GM12801 (cell line): ENCODE measurements around the gene P2RX2.

Source experiments
- CTCF ChIP-seq: IDR thresholded peaks from one replicate; pipeline ENCODE4 v1.5.1; 2011; ENCODE audit warnings: control low read depth; ENCODE audit not compliant: insufficient read length; ENCODE audit errors: extremely low read depth

Gene P2RX2

DNA sequence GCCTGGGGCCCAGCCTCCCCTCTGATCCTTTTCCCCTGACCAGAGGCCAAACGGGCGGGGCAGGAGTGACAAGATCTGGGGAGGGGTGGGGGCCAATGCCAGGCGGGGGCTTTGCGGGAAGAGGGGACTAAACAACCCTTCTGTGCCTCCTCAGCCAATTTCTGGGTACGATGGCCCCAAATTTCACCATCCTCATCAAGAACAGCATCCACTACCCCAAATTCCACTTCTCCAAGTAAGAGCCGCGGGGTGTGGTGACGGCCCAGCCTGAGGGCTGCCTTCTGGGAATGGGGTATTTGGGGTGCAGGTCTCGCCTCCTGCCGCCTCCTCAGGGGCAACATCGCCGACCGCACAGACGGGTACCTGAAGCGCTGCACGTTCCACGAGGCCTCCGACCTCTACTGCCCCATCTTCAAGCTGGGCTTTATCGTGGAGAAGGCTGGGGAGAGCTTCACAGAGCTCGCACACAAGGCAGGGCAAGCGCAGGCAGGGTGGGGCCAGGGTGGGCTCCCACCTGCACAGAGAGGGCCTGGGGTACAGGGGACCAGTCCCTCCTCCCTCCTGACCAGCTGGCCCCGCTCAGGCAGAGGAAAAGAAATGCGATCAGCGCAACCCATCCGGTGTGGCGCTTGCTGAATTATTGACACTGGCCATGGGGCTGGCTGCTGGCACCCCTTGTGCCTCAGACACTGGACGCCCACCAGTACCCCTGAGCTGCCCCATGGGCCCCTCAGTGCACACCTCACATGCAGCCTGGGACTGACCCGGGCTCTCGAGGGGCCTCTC, 1.7 kb downstream of the P2RX2 start:
- TF ChIP-seq CTCF: no peak

GRCh38 chr12:132620899-132621656, 2.5 kb downstream of the P2RX2 start:
- no peak for TF ChIP-seq CTCF

GRCh38 chr12:132621657-132622435, 3.3 kb downstream of the P2RX2 start:
- no peak for TF ChIP-seq CTCF

DNA sequence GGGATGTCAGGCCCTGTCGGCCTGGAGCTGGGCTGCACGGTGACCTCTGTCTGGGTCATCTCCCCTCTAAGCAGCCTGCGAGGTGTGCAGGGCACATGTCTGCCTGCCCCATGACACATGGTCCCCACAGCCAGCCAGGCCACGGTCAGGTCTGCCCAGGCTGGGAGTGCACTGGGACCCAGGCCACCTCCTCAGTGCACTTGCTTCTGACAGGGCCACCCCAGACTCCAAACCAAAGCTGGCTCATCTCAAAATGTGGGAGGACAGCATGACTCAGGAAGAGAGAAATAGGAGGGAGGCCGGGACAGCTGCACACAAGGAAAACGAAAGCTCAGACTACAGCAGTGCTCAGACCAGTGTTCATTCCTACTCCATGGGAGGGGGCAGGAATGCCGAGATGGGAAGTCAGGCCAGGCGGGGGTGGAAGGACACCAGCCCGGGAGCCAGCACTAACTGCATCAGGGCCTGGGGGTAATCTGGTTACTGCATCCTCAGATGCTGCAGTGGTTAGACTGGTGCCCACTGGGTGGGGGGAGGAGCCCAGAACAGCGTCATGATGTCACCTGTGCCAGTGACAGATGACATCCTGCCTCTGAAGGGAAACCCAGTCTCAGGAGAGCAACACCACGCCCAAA, 4.0 kb downstream of the P2RX2 start:
- no peak for TF ChIP-seq CTCF

GRCh38 chr12:132623072-132623869, 4.7 kb downstream of the P2RX2 start:
- no peak for TF ChIP-seq CTCF

- TF ChIP-seq CTCF: no peak
Observed at GRCh38 chr12:132624186-132624855, 5.7 kb downstream of the P2RX2 start.
